GM19240 (cell line): ENCODE data around the gene MB21D2.

Experiments
- DNase-seq: peaks from one replicate; pipeline ENCODE4 v3.0.0; 2011; ENCODE audit warnings: low spot score; ENCODE audit not compliant: insufficient read length

Gene MB21D2

GRCh38 chr3:192835818-192836815 is 81.5 kb downstream of the MB21D2 start:
- no peak for DNase-seq

DNA sequence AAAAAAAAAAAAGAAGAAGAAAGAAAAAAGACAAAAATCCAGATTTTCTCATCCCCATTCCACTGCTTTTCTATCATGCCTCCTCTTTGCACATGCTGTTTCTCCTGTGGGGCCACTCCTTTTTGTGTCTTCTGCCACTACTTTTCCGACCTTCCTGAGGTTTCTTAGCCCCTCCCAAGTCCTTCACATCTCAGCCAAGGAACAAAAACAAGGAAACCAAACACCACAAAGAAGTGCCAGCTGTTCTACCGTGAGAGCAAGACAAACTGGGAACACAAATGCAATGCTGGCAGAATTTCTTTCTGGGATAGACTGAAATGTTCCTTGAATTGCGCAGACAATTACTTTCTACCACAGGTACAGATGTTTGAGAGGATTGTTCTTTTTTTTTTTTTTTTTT is 83.2 kb downstream of the MB21D2 start:
- DNase-seq = no peak

- DNase-seq = no peak
These were observed 84.3 kb downstream of the MB21D2 start for GRCh38 chr3:192833177-192833890.

- DNase-seq = no peak
These were observed 85.8 kb downstream of the MB21D2 start for GRCh38 chr3:192831801-192832347.

DNA sequence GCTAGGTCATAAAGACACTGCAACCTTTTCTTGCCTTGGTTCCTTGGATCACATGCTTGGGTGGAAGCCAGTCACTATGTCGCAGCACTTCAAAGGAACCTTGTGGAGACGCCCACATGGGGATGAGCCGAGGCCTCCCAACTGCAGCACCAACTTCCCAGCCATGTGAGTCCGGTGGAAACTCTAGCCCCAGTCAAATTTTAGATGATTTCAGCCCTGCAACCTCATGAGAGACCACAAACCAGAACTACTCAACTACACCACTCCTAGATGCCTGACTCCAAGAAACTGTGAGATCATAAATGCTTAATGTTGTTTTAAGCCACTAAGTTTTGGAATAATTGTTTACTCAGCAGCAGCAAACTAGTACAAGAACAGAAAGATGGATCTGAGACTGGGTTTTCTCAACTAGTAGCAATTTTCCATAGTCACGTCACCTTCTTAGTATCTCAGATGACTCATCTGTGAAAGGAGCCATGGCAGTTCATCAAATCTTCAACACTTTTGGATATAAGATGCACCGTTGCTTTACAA is 86.5 kb downstream of the MB21D2 start:
- no peak for DNase-seq

- no peak for DNase-seq
These were observed 87.2 kb downstream of the MB21D2 start for GRCh38 chr3:192830291-192831110.

- no peak for DNase-seq
These were observed 89.6 kb downstream of the MB21D2 start for GRCh38 chr3:192827863-192828594.

GRCh38 chr3:192827208-192827607 is 90.4 kb downstream of the MB21D2 start:
- DNase-seq = no peak

- DNase-seq = no peak
These were observed 91.2 kb downstream of the MB21D2 start for GRCh38 chr3:192826214-192827006.

DNA sequence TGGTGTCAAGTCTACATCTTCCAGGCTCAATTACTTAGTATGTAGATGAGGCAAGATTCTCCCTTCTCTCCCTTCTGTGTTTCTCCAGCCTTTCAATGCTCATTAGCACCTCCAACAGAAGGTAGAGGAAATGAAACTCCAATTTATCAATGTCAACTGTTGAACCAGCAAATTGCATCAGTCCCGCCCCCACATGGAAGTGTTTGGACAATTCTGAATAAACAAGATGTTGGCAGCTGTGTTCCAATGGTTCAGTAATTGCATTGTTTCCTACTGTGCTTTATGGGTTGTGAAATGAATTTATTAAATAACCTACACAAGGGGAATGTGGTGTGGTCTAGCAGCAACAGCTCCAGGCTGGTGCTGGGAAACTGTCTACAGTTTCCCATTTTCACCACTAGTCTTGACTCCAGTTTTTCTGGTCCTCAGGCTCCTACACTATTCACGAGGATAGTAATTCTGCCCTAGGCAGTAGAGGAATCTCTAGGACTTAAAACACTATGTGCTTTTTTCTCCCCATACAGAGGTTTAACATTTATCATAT is 91.9 kb downstream of the MB21D2 start:
- DNase-seq = no peak

DNA sequence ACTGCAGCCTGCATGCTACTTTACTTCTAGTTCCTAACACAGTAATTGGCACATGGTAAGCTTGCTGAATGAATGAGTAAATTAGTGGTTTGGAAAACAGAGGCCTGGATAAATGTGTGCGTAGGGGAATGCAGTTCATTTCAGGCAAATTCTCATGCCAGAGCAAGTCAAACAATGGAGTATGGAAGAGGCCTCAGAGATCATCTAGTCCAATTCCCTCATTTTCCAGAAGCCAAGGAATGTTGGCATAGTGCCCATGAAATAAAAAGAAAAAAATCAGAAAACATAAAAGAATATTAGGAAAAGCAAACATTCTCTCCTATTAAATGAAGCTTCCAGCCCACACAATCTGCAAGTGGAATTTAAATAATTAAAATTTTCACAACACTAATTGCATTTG is 92.4 kb downstream of the MB21D2 start:
- no peak for DNase-seq

DNA sequence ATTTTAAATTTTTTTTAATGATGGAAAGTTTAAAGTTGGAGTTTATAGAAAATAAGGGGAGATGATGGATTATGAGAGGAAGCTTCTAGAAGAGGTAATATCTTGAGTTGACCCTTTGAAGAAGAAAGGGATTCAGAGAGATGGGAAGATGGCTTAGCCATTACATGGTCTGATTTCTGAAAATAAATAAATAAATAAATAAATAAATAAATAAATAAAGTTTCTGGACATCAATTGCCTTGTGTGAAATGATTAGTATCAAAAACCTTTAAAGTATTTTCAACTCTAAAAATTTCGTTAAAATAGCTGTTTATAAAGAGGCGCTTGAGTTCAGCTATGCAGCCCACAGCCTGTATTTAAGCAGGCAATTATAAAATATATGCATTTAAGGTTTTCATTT is 93.3 kb downstream of the MB21D2 start:
- no peak for DNase-seq

- no peak for DNase-seq
These were observed 96.5 kb downstream of the MB21D2 start for GRCh38 chr3:192821161-192821560.

DNA sequence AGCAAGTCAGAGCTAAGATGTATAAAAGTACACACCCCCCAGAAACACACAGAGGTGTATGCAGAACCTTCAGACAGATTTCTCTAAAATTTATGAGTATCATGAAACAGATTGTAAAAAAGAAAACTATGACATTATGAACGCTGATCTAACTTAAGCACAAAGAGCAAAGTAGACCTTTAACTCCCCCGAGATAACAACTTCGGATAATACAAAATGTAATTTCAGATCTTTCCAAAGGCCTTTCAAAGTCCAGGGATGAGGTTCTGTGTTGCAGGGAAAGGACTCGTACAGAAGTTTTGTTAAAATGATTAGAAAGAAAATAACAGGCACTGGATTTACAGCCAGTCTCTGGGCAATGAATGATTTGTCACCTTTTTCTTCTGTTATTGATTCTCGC is 97.5 kb downstream of the MB21D2 start:
- no peak for DNase-seq

DNA sequence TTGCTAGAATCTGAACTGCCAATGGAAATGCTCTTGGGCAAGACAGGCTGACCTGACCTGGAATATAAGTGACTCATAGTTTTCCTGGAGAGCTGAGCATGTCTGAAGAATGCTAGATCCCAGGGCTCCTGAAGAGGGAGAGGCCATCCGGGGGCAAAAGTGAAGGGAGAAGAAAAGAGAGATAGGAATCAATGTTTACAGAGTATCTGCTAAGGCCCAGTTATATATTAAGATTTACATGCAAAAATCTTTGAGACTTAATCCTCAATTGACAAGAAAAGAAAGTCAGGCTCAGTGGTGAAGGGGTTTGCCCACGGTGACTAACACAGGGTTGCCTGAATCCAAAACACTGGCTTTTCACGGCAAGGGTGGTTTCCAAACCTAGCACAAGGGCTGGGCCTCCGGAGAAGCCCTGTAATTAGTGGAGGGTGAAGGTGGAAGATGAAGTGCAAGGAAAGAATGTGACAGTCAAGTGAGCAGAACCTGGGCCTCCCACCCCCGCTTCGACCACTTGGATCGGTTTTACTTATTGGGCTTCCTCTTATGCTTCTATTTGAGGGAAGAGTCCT is 98.6 kb downstream of the MB21D2 start:
- DNase-seq = no peak

DNA sequence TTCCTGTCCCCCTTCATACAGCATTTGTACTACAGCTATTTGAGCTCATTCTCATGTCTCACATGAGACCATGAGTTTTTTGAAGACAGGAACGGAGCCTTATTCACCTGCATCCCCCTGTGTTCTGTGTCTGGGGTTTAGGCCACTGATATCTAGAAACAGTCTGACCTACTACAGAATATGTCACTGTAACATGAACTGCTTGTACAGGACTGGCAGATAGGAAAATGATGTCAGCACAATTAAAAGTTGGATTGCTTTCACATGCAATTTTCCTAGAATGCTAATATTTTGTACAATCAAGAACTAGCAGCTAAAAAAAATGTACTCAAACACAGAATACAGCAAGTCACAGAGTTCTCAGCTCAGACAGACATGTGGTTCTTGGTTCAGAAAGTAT is 99.5 kb downstream of the MB21D2 start:
- DNase-seq = no peak

DNA sequence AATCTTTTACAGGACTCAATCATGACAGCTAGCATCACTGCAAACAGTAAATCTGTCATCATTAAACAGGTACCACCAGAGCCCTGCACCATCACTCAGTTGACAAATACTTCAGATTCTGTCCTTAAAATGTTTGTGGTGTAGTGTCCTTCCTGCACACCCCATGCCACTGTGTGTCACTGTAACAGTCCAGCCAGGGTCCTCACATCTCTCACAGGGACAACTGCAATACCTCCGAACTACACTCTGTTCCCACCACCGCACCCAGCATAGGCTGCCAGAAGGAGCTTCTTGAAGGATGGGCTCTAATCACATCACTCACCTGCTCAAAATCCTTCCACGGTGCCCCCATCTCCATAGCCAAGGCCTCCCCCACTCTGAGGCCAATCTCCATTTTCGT is 100.2 kb downstream of the MB21D2 start:
- no peak for DNase-seq

DNA sequence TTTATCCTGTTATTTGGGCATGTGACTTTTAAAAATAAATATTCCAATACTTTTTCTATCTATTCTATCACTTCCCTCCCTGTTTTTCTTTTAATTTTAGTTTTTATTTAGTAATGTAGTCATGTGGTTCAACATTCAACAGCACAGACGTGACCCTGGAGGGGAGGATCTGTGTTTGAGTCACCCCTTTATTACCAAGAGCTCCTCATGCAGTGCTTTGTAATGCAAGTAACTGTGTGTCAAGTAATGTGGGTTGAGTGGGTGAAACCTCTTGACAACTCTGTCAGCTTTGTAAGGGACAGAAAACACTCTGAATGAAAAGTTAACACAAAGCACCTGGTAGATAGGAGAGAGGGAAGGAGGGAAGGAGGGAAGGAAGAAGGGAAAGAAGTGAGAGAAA is 100.6 kb downstream of the MB21D2 start:
- DNase-seq = no peak

DNA sequence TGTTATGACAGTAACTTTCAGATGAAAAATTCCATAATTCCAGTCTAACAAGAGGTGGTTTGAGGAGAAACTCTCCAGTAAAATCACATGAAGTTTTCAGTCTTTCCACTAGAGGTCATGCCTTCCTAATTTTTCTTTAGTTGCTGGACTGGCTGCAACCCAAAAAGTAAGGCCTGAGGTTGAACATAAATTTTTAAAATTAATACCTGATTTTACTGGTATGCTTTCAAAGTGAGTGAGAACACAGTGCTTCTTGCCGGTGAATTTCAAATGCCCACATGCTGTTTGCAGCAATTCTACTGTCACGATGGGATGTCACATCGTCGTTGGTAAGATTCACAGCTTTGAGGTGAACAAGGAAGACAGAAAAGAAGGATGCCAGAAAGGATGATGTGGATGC is 101.3 kb downstream of the MB21D2 start:
- DNase-seq = no peak
